Measurements from ENCODE around the gene CHD9.

CHD9 gene

GRCh38 chr16:53097190-53097589 lies 42.4 kb downstream of the CHD9 start:
- no peak for DNase-seq

- DNase-seq, result peak; percentile 21
Observed at GRCh38 chr16:53098526-53099317, 43.9 kb downstream of the CHD9 start.

- DNase-seq, result no peak
Observed at GRCh38 chr16:53099318-53100130, 44.7 kb downstream of the CHD9 start.

DNA sequence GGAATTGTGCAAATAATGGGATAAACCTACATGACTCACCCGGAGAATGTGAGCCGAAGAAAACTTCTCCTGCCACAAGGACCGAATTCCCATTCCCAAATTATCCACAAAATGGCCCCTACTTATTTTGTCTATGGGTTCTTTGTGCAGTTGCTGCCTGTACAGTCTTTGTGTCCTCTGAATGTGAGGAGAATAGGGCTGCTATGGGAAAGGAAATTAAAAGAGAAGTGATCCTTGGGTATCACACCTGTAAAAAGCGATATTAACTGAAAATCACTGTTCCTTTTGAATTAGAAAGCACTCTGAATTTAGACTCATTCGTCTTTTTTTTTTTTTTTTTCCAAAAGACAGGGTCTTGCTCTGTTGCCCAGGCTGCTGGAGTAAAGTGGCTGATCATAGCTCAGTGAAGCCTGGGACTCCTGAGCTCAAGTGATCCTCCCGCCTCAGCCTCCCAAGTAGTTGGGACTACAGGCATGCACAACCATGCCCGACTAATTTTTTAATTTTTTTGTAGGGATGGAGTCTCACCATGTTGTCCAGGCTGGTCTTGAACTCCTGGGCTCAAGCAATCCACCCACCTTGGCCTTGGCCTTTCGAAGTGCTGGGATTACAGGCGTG lies 45.4 kb downstream of the CHD9 start:
- no peak for DNase-seq

GRCh38 chr16:53100889-53101288 lies 46.1 kb downstream of the CHD9 start:
- no peak for DNase-seq

- DNase-seq, result no peak
Observed at GRCh38 chr16:53103811-53104210, 49.0 kb downstream of the CHD9 start.

DNA sequence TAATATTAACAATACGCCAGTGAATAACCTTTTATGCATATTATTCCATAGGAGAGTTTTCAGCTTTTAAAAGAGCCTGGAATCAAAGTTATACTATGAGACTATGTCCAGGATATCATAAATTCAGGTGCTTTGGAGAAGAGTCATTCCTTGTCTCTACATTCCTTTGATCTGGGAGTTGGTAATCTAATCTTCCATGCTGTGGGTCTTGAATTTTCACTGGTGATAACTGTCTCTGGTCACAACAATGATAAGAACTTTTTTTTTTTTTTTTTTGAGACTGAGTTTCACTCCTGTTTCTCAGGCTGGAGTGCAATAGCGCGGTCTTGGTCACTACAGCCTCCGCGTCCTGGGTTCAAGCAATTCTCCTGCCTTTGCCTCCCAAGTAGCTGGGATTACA lies 50.8 kb downstream of the CHD9 start:
- no peak for DNase-seq

DNA sequence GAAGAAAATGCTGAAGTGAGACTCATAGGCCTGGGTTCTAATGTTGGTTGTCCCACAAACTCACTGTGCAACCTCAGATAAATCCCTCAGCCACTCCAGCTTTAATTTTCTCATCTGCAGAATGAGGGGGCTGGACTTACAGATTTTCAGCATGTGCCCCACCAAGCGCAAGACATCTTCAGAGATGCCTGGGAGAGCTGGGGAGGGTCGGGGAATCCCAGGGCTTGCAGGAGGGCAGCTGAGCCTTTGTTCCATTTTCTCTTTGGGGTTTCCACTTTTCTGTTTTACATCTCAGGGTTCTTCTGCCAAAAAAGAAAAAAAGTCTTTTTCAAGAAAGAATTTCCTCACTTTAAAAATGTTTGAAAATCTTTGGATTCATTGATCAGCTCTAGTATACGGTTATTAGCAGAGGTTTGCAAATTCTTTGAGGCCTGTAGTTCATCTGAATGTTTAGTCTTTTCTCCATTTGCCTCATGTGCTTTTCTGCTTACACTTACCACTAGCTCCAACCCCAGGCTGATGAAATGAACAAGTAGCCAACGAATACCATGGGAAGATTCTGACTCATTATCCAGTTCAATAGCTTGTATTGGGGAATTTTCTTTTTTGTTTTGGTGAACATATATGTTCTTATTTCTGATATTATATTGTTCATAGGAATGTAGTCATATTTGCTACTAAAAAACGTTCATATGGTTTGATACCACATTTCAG lies 56.4 kb downstream of the CHD9 start:
- DNase-seq, result no peak

DNA sequence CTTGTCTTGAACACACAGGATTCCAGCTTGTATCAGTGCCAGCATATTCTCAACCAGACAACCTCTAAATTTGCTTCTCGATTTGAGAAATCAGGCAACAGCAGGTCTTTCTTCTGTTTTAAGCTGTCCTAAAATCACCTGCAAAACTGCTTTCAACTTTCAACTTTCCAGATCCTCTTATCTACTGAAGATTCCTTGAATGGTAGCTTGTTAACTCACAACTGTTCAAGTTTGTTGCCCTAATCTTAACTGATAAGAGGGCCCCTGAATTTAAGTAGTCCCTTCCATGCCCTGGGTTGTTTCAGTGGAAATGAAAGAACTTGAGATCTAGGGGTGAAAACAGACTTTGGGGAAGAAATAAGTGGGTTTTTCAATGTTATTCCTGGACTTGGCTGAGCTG lies 57.2 kb downstream of the CHD9 start:
- no peak for DNase-seq

DNA sequence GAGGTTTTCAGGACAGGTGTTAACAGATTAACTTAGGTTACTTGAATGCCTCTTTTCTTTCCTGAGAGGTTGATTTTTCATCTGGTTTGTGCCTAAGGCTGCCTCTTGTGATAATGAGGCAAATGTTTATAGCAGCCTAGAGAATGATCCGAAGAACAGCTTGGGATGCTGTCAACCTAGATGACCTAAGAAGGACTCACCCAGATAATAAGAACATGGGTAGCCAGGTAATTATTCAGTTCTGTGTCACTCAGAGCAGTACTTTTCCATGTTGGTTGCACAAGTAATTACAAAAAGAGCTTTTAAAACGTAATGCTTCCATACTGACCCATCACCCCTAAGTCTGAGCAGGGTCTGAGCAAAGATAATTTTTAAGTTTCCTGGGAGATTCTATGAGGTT lies 60.3 kb downstream of the CHD9 start:
- no peak for DNase-seq

GRCh38 chr16:53115773-53116172 lies 61.0 kb downstream of the CHD9 start:
- DNase-seq, result no peak

GRCh38 chr16:53121043-53121620 lies 66.3 kb downstream of the CHD9 start:
- no peak for DNase-seq

GRCh38 chr16:53121661-53122060 lies 66.9 kb downstream of the CHD9 start:
- DNase-seq, result no peak

DNA sequence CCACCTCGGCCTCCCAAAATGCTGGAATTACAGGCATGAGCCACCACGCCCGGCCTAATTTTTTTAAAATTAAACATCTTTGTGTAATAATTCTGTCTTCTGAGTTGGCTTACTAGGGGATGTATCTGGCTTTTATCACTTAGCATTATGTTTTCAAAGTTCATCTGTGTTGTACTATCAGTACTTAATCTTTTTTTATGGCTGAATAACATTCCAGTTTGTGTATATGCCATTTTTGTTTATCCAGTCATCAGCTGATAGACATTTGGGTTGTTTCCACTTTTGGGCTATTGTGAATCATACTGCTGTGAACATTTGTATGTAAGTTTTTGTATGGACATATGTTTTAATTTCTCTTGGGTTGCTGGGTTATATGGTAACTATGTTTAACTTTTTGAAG lies 69.0 kb downstream of the CHD9 start:
- DNase-seq, result no peak

DNA sequence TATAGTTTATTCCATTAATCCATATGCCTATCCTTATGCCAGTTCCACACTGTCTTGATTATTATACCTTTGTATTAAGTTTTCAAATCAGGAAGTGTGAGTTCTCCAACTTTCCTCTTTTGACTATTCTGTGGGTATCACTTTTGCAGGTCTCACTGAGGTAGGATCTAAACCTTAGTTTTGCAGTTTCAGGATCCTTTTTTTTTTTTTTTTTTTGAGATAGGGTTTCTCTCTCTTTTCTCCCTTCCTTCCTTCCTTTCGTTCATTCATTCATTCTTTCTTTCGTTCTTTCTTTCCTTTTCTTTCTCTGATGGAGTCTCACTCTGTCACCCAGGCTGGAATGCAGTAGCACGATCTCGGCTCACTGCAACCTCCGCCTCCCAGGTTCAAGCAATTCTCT lies 71.6 kb downstream of the CHD9 start:
- no peak for DNase-seq

- DNase-seq, result no peak
Observed at GRCh38 chr16:53129281-53130158, 74.7 kb downstream of the CHD9 start.

DNA sequence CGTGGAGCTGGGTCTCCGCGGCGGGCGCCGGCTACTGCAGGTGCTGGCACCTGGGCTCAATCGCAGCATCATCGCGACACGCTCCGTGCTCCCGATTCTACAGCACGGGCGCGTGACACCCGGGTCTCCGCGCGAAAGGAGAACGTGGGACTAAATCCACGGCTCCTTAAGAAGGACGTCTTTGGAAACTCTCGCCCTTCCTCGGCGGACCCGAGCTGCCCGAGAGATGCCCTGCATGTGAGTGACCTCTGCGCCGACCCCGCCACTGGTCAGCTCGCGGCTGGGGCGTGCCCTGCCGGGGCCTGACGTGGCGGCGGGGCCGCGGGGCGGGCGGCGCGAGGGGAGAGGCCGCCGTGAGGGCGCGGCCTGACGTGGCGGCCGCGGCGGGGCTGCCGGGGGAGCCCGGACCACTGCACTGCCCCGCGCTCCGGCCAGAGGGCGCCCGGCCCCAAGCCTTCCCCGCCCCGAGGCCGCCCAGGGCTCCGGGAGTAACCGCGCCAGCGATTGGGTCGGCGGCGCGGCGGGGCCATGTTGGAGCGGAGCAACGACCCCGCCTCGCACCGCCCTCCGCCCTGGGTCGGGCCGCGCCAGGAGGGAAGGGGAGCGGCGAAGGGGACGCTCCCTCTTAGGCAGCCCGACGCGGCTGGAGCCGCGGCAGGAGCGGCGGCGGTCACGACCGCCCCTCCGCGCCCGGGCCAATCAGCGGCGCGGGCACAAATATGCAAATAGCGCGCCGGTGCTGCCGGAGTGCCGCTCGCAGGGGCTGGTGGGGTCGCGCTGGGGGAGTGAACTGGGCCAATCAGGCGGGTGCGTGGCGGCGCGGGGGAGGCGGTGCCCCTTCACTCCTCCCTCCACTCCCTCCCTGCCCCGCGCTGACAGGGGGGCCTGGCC lies 75.6 kb downstream of the CHD9 start:
- DNase-seq, result peak; percentile 90

DNA sequence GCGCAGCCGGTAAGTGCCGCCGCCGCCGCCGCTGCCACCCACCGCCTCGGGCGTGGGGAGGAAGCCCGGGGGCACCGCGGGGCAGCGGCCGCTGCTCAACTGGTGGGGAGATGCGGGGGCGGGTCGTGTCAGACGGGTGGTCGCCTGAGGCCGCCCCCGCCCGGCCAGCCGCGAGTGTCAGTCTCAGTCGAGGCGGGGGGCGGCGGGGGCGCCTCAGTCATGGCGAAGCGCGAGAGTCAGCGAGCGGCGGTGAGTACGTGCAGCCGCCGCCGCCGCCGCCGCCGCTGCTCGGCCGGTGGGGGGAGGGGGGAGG lies 76.2 kb downstream of the CHD9 start:
- DNase-seq, result no peak

GRCh38 chr16:53131363-53132071 lies 76.7 kb downstream of the CHD9 start:
- no peak for DNase-seq

DNA sequence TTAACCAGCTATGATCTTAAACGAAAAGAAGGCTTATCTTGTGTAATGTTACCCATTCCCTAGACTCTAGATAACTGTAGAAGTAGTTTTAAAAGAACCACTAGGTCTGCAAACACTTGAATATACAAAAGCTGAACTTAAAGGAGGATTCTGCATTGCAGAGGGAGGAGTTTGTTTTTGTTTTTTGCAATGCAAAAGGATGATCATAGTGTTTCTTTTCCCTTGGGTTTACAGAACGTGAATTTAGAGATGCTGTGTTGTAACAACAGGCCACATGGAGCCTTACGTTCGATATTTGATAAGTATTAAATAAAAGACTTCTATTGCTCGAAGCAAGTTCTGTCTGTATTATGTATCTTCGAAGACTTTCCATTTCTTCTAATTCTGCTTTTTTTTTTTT lies 77.6 kb downstream of the CHD9 start:
- DNase-seq, result no peak

All from GOT3 (cell line).